Measurements from ENCODE around the gene DMC1. TPM values are rescaled to one million over a fixed set of nuclear protein-coding genes. Genes with fewer than 3 reads are reported as not detected.

DMC1 gene, protein sequence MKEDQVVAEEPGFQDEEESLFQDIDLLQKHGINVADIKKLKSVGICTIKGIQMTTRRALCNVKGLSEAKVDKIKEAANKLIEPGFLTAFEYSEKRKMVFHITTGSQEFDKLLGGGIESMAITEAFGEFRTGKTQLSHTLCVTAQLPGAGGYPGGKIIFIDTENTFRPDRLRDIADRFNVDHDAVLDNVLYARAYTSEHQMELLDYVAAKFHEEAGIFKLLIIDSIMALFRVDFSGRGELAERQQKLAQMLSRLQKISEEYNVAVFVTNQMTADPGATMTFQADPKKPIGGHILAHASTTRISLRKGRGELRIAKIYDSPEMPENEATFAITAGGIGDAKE
- 0.88 and 4.3 TPM in 2 replicates for total RNA-seq

DNA sequence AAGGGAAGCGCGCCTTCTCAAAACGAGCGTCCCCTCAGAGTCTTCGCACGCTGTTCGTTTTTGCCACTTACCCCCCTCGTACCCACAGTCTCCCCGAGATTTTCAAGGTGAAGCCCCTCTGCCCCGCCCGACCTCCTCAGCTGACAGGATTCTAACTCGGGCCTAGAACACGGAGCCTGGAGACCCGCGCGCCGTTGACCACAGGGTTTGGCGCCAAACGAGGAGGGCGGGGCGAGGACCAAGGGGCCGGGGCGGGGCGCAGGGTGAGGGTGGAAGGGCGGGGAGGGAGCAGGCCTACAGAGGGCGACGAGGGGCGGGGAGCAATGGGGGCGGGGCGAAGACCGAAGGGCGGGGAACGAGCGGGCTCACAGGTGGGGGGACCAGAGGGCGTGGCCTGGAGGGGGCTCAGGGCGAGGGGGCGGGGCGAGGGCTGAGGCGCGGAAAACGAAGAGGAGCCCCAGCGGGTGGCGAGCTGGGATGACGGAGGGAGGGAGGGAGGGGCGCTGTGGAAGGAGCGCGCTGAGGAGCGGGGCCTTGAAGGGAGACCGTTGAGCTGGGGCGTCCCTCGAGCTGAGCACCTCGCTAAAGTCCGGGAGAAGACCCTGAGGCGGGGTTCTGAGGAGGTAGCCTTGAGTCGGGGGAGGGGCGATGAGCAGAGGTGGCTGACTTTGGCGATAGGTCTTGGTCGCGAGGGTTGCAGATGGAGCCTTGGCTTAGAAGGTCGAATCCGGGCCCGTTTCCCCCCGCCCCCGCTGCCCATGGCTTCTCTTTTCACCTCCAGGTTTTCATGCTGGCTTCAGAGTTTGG, at the start of gene DMC1:
Gene DMC1 (minus strand): TSS at position 212 of the 807 bp plus-strand sequence. CDS start 1,927 bp downstream, outside the sequence.

DNA sequence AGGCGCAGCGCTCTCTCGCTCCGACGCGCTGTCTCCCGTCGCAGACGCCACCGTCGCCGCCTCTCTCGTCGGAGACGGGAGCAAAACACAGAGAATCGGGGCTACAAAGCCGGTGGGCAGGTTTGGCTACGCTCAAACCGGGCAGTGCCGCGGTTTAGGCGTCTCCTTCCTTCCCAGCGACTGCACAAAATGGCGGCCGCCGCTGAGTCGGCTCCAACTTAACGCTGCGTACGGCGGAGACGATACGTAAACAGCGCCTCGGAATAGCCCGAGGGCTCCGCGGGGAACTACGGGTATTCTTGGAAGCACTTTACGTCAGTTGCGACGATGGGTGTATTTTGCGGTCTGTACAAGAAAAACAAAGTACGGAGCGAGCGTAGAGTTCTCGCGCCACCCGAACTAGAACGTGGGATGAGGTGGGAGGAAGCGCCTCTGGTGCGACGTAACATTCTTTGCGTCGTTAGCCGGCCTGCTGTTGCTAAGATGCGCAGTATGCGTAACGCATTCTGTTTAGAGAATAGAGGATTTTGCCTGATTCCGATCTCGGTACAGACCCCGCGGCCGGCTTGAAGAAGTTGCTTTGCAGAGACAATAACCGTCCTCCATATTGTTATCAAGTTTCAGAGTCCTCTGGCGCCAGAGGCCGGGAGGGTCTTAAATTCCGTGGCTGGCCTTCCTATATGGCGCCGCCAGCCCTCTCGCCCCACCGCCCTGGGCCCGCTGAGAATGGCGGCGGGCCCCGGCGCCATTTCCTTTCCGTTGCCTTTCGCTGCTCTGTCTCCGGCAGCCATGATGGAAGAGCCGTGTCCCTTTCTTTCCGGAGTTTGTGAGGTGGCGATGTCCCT, 63.6 kb downstream of the DMC1 start, which contains the start of gene DDX17:
Gene DDX17 (minus strand): TSS at position 194 of the 845 bp plus-strand sequence.

Other genes starting within 250 kb of the DMC1 start
- under 0.01 TPM in 1 of 2 replicates, not detected in the other for gene KCNJ4, start 115.0 kb downstream of the DMC1 start, total RNA-seq
- 111 and 136 TPM in 2 replicates for gene KDELR3, start 102.1 kb downstream of the DMC1 start, total RNA-seq
- gene DDX17, start 63.9 kb downstream of the DMC1 start, total RNA-seq, result 439 and 549 TPM in 2 replicates
- gene FAM227A, start 86.2 kb upstream of the DMC1 start, total RNA-seq, result 1.3 and 1.8 TPM in 2 replicates
- 9.0 and 14.0 TPM in 2 replicates for gene CBY1, start 86.5 kb upstream of the DMC1 start, total RNA-seq
- gene TOMM22, start 111.8 kb upstream of the DMC1 start, total RNA-seq, result 49.5 and 79.6 TPM in 2 replicates
- gene JOSD1, start 130.8 kb upstream of the DMC1 start, total RNA-seq, result 46.6 and 56.6 TPM in 2 replicates
- gene GTPBP1, start 135.8 kb upstream of the DMC1 start, total RNA-seq, result 48.0 and 54.7 TPM in 2 replicates
- 65.9 and 160 TPM in 2 replicates for gene SUN2, start 185.8 kb upstream of the DMC1 start, total RNA-seq
- gene DNAL4, start 224.0 kb upstream of the DMC1 start, total RNA-seq, result 16.6 and 16.8 TPM in 2 replicates

All from placental pericyte (primary cell).